IMR-90 (cell line): ENCODE results near the gene FAM120A. TPM values are rescaled to one million over a fixed set of nuclear protein-coding genes. Genes with fewer than 3 reads are reported as not detected.

ENCODE experiments used
- ATAC-seq: fragments of 200-7000 bp; cut with Tn5 transposase; 2 replicates; pipeline ENCODE4 v1.9.1; 2020; ENCODE audit warnings: low read depth, mild to moderate bottlenecking, moderate library complexity
- BruUV-seq: library from RNA; stranded (reverse); fragments of 400-500 nt; replicated peaks from 2 replicates; lab custom pipeline; 2021; lab: Mats Ljungman, UMichigan
- CTCF ChIA-PET: fragments of 300-600 bp; formaldehyde crosslinking; extraction: SDS; loops from one replicate; lab custom pipeline; 2021; ENCODE audit warnings: antibody characterized with exemption; lab: Yijun Ruan, JAX
- POLR2A ChIA-PET: fragments of 300-600 bp; sonication (Branson Sonifier 250); formaldehyde crosslinking; loops from one replicate; lab custom pipeline; 2022; ENCODE audit warnings: antibody characterized with exemption; ENCODE audit not compliant: unreplicated experiment; lab: Charles Lee
- DNase-seq: peaks from one replicate; pipeline ENCODE4 v3.0.0; 2013
- H2AFZ ChIP-seq: replicated peaks from 2 replicates; pipeline ENCODE3; 2013; ENCODE audit warnings: low read length, mild to moderate bottlenecking; ENCODE audit not compliant: poor library complexity
- H2AK5ac ChIP-seq: 2 replicates; pipeline ENCODE4 v1.6.1; 2013; ENCODE audit warnings: low read depth, low read length, inconsistent platforms
- H2AK9ac ChIP-seq: replicated peaks from 2 replicates; pipeline ENCODE3; 2013; ENCODE audit warnings: mild to moderate bottlenecking, low read depth, low read length, moderate library complexity; ENCODE audit not compliant: poor library complexity
- H2BK120ac ChIP-seq: 2 replicates; pipeline ENCODE4 v1.6.1; 2013; ENCODE audit warnings: low read depth, low read length, inconsistent platforms
- H2BK15ac ChIP-seq: 3 replicates; pipeline ENCODE4 v1.6.1; 2013; ENCODE audit warnings: low read depth, low read length, inconsistent platforms
- H2BK20ac ChIP-seq: 2 replicates; pipeline ENCODE4 v1.6.1; 2013; ENCODE audit warnings: low read depth, mild to moderate bottlenecking, inconsistent platforms, low read length, moderate library complexity
- H2BK5ac ChIP-seq: 2 replicates; pipeline ENCODE4 v1.6.1; 2013; ENCODE audit warnings: mild to moderate bottlenecking, low read depth, low read length, inconsistent platforms; ENCODE audit not compliant: poor library complexity, severe bottlenecking
- H3K14ac ChIP-seq: replicated peaks from 2 replicates; pipeline ENCODE4 v1.6.1; 2013; ENCODE audit warnings: low read depth, low read length, inconsistent platforms
- H3K18ac ChIP-seq: 2 replicates; pipeline ENCODE4 v1.6.1; 2013; ENCODE audit warnings: low read depth, low read length, control low read depth
- H3K23ac ChIP-seq: 2 replicates; pipeline ENCODE4 v1.6.1; 2013; ENCODE audit warnings: low read depth, low read length, inconsistent platforms
- H3K27ac ChIP-seq: 2 replicates; pipeline ENCODE4 v1.5.1; 2013; ENCODE audit warnings: mild to moderate bottlenecking, control low read depth, low read length; ENCODE audit not compliant: insufficient read depth
- H3K27me3 ChIP-seq: 2 replicates; pipeline ENCODE4 v1.6.1; 2013; ENCODE audit warnings: low read length; ENCODE audit not compliant: control insufficient read depth, insufficient read depth
- H3K36me3 ChIP-seq: 2 replicates; pipeline ENCODE4 v1.6.1; 2013; ENCODE audit warnings: low read length, mixed read lengths; ENCODE audit not compliant: control insufficient read depth, insufficient read depth
- H3K4ac ChIP-seq: 2 replicates; pipeline ENCODE4 v1.6.1; 2013; ENCODE audit warnings: low read depth, low read length, inconsistent platforms
- H3K4me1 ChIP-seq: 2 replicates; pipeline ENCODE4 v1.6.1; 2013; ENCODE audit warnings: low read length, mixed read lengths; ENCODE audit not compliant: control insufficient read depth, insufficient read depth
- H3K4me2 ChIP-seq: 2 replicates; pipeline ENCODE4 v1.6.1; 2013; ENCODE audit warnings: low read depth, mild to moderate bottlenecking, control low read depth, low read length, moderate library complexity
- H3K4me3 ChIP-seq: 2 replicates; pipeline ENCODE4 v1.5.1; 2013; ENCODE audit warnings: low read depth, mild to moderate bottlenecking, control low read depth, low read length, moderate library complexity; ENCODE audit not compliant: insufficient read depth
- H3K56ac ChIP-seq: 2 replicates; pipeline ENCODE4 v1.6.1; 2013; ENCODE audit warnings: low read length, inconsistent platforms; ENCODE audit not compliant: insufficient read depth; ENCODE audit errors: extremely low read depth
- H3K79me1 ChIP-seq, 2 experiments: 2 replicates each; pipeline ENCODE4 v1.6.1; 2013; ENCODE audit warnings: low read length in 2 of 2, inconsistent platforms in 1 of 2, low read depth in 1 of 2
- H3K9ac ChIP-seq: 2 replicates; pipeline ENCODE4 v1.6.1; 2013; ENCODE audit warnings: low read depth, low read length, control low read depth
- H3K9me1 ChIP-seq: 2 replicates; pipeline ENCODE4 v1.6.1; 2013; ENCODE audit warnings: low read length, inconsistent platforms; ENCODE audit not compliant: insufficient read depth
- H3K9me3 ChIP-seq: 2 replicates; pipeline ENCODE4 v1.6.1; 2013; ENCODE audit warnings: low read length; ENCODE audit not compliant: control insufficient read depth, insufficient read depth
- H4K20me1 ChIP-seq: 2 replicates; pipeline ENCODE4 v1.6.1; 2013; ENCODE audit warnings: low read length, inconsistent platforms; ENCODE audit not compliant: insufficient read depth
- H4K5ac ChIP-seq: 2 replicates; pipeline ENCODE4 v1.6.1; 2013; ENCODE audit warnings: mild to moderate bottlenecking, low read depth, low read length, control low read depth
- H4K8ac ChIP-seq, 2 experiments: 2 replicates each; pipeline ENCODE4 v1.6.1; 2013; ENCODE audit warnings: low read depth in 2 of 2, low read length in 2 of 2, control low read depth in 1 of 2, inconsistent platforms in 1 of 2
- H4K91ac ChIP-seq: 2 replicates; pipeline ENCODE4 v1.6.1; 2013; ENCODE audit warnings: low read depth, low read length, inconsistent platforms; ENCODE audit not compliant: insufficient read depth
- CEBPB ChIP-seq: IDR thresholded peaks from 2 replicates; pipeline ENCODE4 v1.6.1; 2012; ENCODE audit warnings: low read depth, low read length, improper control_type of control experiment
- RAD21 ChIP-seq: IDR thresholded peaks from 2 replicates; pipeline ENCODE4 v1.6.1; 2012; ENCODE audit warnings: low read length, improper control_type of control experiment
- WGBS, 2 experiments: methylation state at CpG; one replicate each; pipeline versions ENCODE4 v1.1.5 to v1.1.7; 2013; ENCODE audit warnings: missing lambda C conversion rate in 2 of 2; ENCODE audit not compliant: insufficient read length in 1 of 2; ENCODE audit errors: extremely low coverage in 2 of 2; 5-methylcytosine and 5-hydroxymethylcytosine counted together
- dilution Hi-C: fragments of 300-500 bp; cut with HindIII; formaldehyde crosslinking; loops from one replicate; pipeline ENCODE4 v1.14.3; 2018; ENCODE audit warnings: low sequenced_read_pairs; ENCODE audit not compliant: unreplicated experiment
- in situ Hi-C: fragments of 300-500 bp; cut with MboI; formaldehyde crosslinking; loops from 3 replicates; pipeline ENCODE4 v1.14.3; 2019; ENCODE audit warnings: low sequenced_read_pairs, inconsistent platforms, mixed read lengths
- intact Hi-C: fragments of 100-400 bp; cut with micrococcal nuclease; formaldehyde crosslinking; loops from 2 replicates; pipeline ENCODE4 v1.10.0; 2022
- polyA plus RNA-seq, 3 experiments: library from polyadenylated mRNA; depleted of rRNA; stranded (reverse); fragments of >200 nt; gene quantifications; 2 replicates each; pipeline ENCODE4 v1.2.3, GENCODE V29; 2012; ENCODE audit warnings: low replicate concordance in 1 of 3
- total RNA-seq: library from RNA; depleted of rRNA; stranded (reverse); fragments of >200 nt; gene quantifications from 2 replicates; pipeline ENCODE4 v1.2.3, GENCODE V29; 2012
- TF ChIP-seq, protein P1 (sequence below): fragments of 150-350 bp; IDR thresholded peaks from 2 replicates; pipeline ENCODE4 v1.6.1; 2017; ENCODE audit warnings: mild to moderate bottlenecking, antibody characterized with exemption, low read length, low read depth

FAM120A gene
- total and polyA plus RNA-seq, 2 of the 4 experiments (the other 2 are of a cell fraction) = 61.6 to 75.1 TPM

- Histone ChIP-seq H3K4me2 (no peak overlapping the region), H3K14ac (no peak overlapping the region), H3K4ac (no peak overlapping the region), H3K36me3 (peaks cover 10% of the 10 kb centered on the region), H3K9ac (no peak overlapping the region), H3K4me3 (no peak overlapping the region), H2BK120ac (no peak overlapping the region), H2BK20ac (no peak overlapping the region), H4K20me1 (peaks cover 33% of the 10 kb centered on the region), H3K9me3 (no peaks in the 10 kb centered on the region), H3K27me3 (no peaks in the 10 kb centered on the region), H3K4me1 (peaks cover 11% of the 10 kb centered on the region), H4K8ac (no peak overlapping the region), H2AK9ac (no peak overlapping the region), H2AFZ (no peak overlapping the region), H2BK5ac (no peak overlapping the region), H3K79me1 (peaks cover 17 to 53% of the 10 kb centered on the region in 2 experiments), H3K9me1 (peaks cover 11% of the 10 kb centered on the region; the same call in 1 of the 2 replicates), H4K5ac (no peak overlapping the region), H3K23ac (no peak overlapping the region), H4K91ac (no peak overlapping the region), H2AK5ac (no peak overlapping the region), H3K56ac (no peak overlapping the region), H3K18ac (no peak overlapping the region), H2BK15ac (no peak overlapping the region), H3K27ac (no peak overlapping the region)
- intact Hi-C loops = no loop called here
- in situ Hi-C loops = loop anchor here (25.0 kb wide), 1 partner anchor 689 kb away; no protein-coding TSS in a partner anchor
- ATAC-seq = peak; percentile 52
- ChIA-PET POLR2A (no interaction called here), CTCF (no interaction called here)
- BruUV-seq = no TSS peak
- peak; percentile 61 for DNase-seq
- dilution Hi-C loops = no loop called here
- peak; percentile 86 for TF ChIP-seq CEBPB
- TF ChIP-seq RAD21 = no peak
- TF ChIP-seq, protein P1, sequence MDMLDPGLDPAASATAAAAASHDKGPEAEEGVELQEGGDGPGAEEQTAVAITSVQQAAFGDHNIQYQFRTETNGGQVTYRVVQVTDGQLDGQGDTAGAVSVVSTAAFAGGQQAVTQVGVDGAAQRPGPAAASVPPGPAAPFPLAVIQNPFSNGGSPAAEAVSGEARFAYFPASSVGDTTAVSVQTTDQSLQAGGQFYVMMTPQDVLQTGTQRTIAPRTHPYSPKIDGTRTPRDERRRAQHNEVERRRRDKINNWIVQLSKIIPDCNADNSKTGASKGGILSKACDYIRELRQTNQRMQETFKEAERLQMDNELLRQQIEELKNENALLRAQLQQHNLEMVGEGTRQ = no peak
- WGBS, 2 experiments = no CpG with 5 or more reads among the region's 5 CpGs
Observed at GRCh38 chr9:93473411-93473810, 21.9 kb downstream of the FAM120A start.
